ENCODE results near the gene C10orf90.

- TF ChIP-seq EZH2phosphoT487 (IDR thresholded peaks at IDR 0.05; ENCODE audit: borderline replicate concordance, low read length) (no peak), CTCF (conservative IDR thresholded peaks at IDR 0.05; ENCODE audit: low read depth, low read length) (no peak), EZH2 (IDR thresholded peaks at IDR 0.05; ENCODE audit: low read length, unreplicated experiment) (no peak)
Observed at GRCh38 chr10:126564326-126564888, 106.1 kb downstream of the C10orf90 start.
